ENCODE measurements around the gene ANKS1B. TPM values are rescaled to one million over a fixed set of nuclear protein-coding genes. Genes with fewer than 3 reads are reported as not detected.
"Not testable (repeated sequence)": the region's sequence is repeated elsewhere in the genome, so short reads cannot be mapped to it uniquely, and the experiment has no call there.

The ANKS1B gene
- total and polyA plus RNA-seq, 9 donors = 1.4 to 5.6 (median 2.7) TPM

- no peaks in the 10 kb centered on the region for H3K36me3 ChIP-seq (ENCODE audit: control insufficient read depth, insufficient read depth, low read length)
- DNase-seq = peak; percentile 9
Measured at GRCh38 chr12:99330216-99330615, 654.5 kb downstream of the ANKS1B start.

GRCh38 chr12:99321210-99321609, 663.5 kb downstream of the ANKS1B start:
- H3K4me1 ChIP-seq (ENCODE audit: control insufficient read depth, insufficient read depth, low read length); H3K36me3 ChIP-seq (ENCODE audit: control insufficient read depth, insufficient read depth, low read length); H3K9me3 ChIP-seq (replicated peaks; ENCODE audit: control insufficient read depth, low read depth, low read length); H3K27me3 ChIP-seq (ENCODE audit: control insufficient read depth, insufficient read depth, low read length); H3K27ac ChIP-seq (ENCODE audit: low read length); DNase-seq; H3K4me3 ChIP-seq (ENCODE audit: low read length): not testable (repeated sequence)
- 74% methylated on average over 4 of the region's 9 CpGs for WGBS (ENCODE audit: insufficient coverage)

More at GRCh38 chr12:99330216-99330615, 654.5 kb downstream of the ANKS1B start:
- Histone ChIP-seq H3K4me3 (ENCODE audit: low read length) (no peak overlapping the region), H3K4me1 (ENCODE audit: control insufficient read depth, insufficient read depth, low read length) (no peaks in the 10 kb centered on the region), H3K27me3 (ENCODE audit: control insufficient read depth, insufficient read depth, low read length) (no peaks in the 10 kb centered on the region), H3K27ac (ENCODE audit: low read length) (no peak overlapping the region), H3K9me3 (replicated peaks; ENCODE audit: control insufficient read depth, low read depth, low read length) (no peaks in the 10 kb centered on the region)
- WGBS (ENCODE audit: insufficient coverage) = no CpG with 5 or more reads among the region's 1 CpG

GRCh38 chr12:99311373-99311772, 673.4 kb downstream of the ANKS1B start:
- no peak overlapping the region for H3K4me3 ChIP-seq (ENCODE audit: low read length)
- H3K27me3 ChIP-seq (ENCODE audit: control insufficient read depth, insufficient read depth, low read length) = no peaks in the 10 kb centered on the region
- no CpG with 5 or more reads among the region's 1 CpG for WGBS (ENCODE audit: insufficient coverage)

GRCh38 chr12:99309812-99310211, 674.9 kb downstream of the ANKS1B start:
- H3K36me3 ChIP-seq (ENCODE audit: control insufficient read depth, insufficient read depth, low read length) = no peaks in the 10 kb centered on the region
- no peak for DNase-seq
- H3K4me1 ChIP-seq (ENCODE audit: control insufficient read depth, insufficient read depth, low read length) = no peaks in the 10 kb centered on the region
- no peak overlapping the region for H3K4me3 ChIP-seq (ENCODE audit: low read length)
- WGBS (ENCODE audit: insufficient coverage) = no CpG with 5 or more reads among the region's 2 CpGs
- H3K9me3 ChIP-seq (replicated peaks; ENCODE audit: control insufficient read depth, low read depth, low read length) = no peaks in the 10 kb centered on the region
- H3K27me3 ChIP-seq (ENCODE audit: control insufficient read depth, insufficient read depth, low read length) = no peaks in the 10 kb centered on the region
- H3K27ac ChIP-seq (ENCODE audit: low read length) = no peak overlapping the region

More at GRCh38 chr12:99311373-99311772, 673.4 kb downstream of the ANKS1B start:
- no peaks in the 10 kb centered on the region for H3K4me1 ChIP-seq (ENCODE audit: control insufficient read depth, insufficient read depth, low read length)
- no peaks in the 10 kb centered on the region for H3K9me3 ChIP-seq (replicated peaks; ENCODE audit: control insufficient read depth, low read depth, low read length)
- no peak for DNase-seq
- no peaks in the 10 kb centered on the region for H3K36me3 ChIP-seq (ENCODE audit: control insufficient read depth, insufficient read depth, low read length)
- no peak overlapping the region for H3K27ac ChIP-seq (ENCODE audit: low read length)

GRCh38 chr12:99302874-99303273, 681.9 kb downstream of the ANKS1B start:
- Histone ChIP-seq H3K27me3 (ENCODE audit: control insufficient read depth, insufficient read depth, low read length) (no peaks in the 10 kb centered on the region), H3K4me3 (ENCODE audit: low read length) (no peak overlapping the region), H3K9me3 (replicated peaks; ENCODE audit: control insufficient read depth, low read depth, low read length) (no peaks in the 10 kb centered on the region), H3K36me3 (ENCODE audit: control insufficient read depth, insufficient read depth, low read length) (no peaks in the 10 kb centered on the region), H3K27ac (ENCODE audit: low read length) (no peak overlapping the region), H3K4me1 (ENCODE audit: control insufficient read depth, insufficient read depth, low read length) (no peaks in the 10 kb centered on the region)
- WGBS (ENCODE audit: insufficient coverage) = no CpG with 5 or more reads among the region's 2 CpGs
- DNase-seq = no peak

- WGBS (ENCODE audit: insufficient coverage) = no CpG with 5 or more reads among the region's 1 CpG
- no peak overlapping the region for H3K27ac ChIP-seq (ENCODE audit: low read length)
- no peaks in the 10 kb centered on the region for H3K36me3 ChIP-seq (ENCODE audit: control insufficient read depth, insufficient read depth, low read length)
- DNase-seq = no peak
- no peaks in the 10 kb centered on the region for H3K27me3 ChIP-seq (ENCODE audit: control insufficient read depth, insufficient read depth, low read length)
- H3K4me1 ChIP-seq (ENCODE audit: control insufficient read depth, insufficient read depth, low read length) = no peaks in the 10 kb centered on the region
- H3K9me3 ChIP-seq (replicated peaks; ENCODE audit: control insufficient read depth, low read depth, low read length) = peaks cover 5% of the 10 kb centered on the region
- no peak overlapping the region for H3K4me3 ChIP-seq (ENCODE audit: low read length)
Measured at GRCh38 chr12:99287136-99287535, 697.6 kb downstream of the ANKS1B start.

GRCh38 chr12:99284161-99284560, 700.6 kb downstream of the ANKS1B start:
- Histone ChIP-seq H3K4me1 (ENCODE audit: control insufficient read depth, insufficient read depth, low read length) (no peaks in the 10 kb centered on the region), H3K27me3 (ENCODE audit: control insufficient read depth, insufficient read depth, low read length) (no peaks in the 10 kb centered on the region), H3K9me3 (replicated peaks; ENCODE audit: control insufficient read depth, low read depth, low read length) (peaks cover 5% of the 10 kb centered on the region), H3K4me3 (ENCODE audit: low read length) (no peak overlapping the region), H3K36me3 (ENCODE audit: control insufficient read depth, insufficient read depth, low read length) (no peaks in the 10 kb centered on the region), H3K27ac (ENCODE audit: low read length) (no peak overlapping the region)
- WGBS (ENCODE audit: insufficient coverage) = 91% methylated on average over 1 of the region's 1 CpG
- DNase-seq = no peak

- no peak overlapping the region for H3K4me3 ChIP-seq (ENCODE audit: low read length)
- H3K36me3 ChIP-seq (ENCODE audit: control insufficient read depth, insufficient read depth, low read length) = no peaks in the 10 kb centered on the region
- 70% methylated on average over 3 of the region's 5 CpGs for WGBS (ENCODE audit: insufficient coverage)
- no peak overlapping the region for H3K27ac ChIP-seq (ENCODE audit: low read length)
- H3K4me1 ChIP-seq (ENCODE audit: control insufficient read depth, insufficient read depth, low read length) = no peaks in the 10 kb centered on the region
- H3K9me3 ChIP-seq (replicated peaks; ENCODE audit: control insufficient read depth, low read depth, low read length) = peaks cover 3% of the 10 kb centered on the region
- DNase-seq = no peak
- no peaks in the 10 kb centered on the region for H3K27me3 ChIP-seq (ENCODE audit: control insufficient read depth, insufficient read depth, low read length)
Measured at GRCh38 chr12:99282624-99283023, 702.1 kb downstream of the ANKS1B start.

- 100% methylated on average over 1 of the region's 1 CpG for WGBS (ENCODE audit: insufficient coverage)
- Histone ChIP-seq H3K27me3 (ENCODE audit: control insufficient read depth, insufficient read depth, low read length) (no peaks in the 10 kb centered on the region), H3K27ac (ENCODE audit: low read length) (no peak overlapping the region), H3K4me1 (ENCODE audit: control insufficient read depth, insufficient read depth, low read length) (no peaks in the 10 kb centered on the region), H3K9me3 (replicated peaks; ENCODE audit: control insufficient read depth, low read depth, low read length) (peaks cover 3% of the 10 kb centered on the region), H3K4me3 (ENCODE audit: low read length) (no peak overlapping the region), H3K36me3 (ENCODE audit: control insufficient read depth, insufficient read depth, low read length) (no peaks in the 10 kb centered on the region)
- no peak for DNase-seq
Measured at GRCh38 chr12:99282086-99282485, 702.6 kb downstream of the ANKS1B start.

- no peak for DNase-seq
- Histone ChIP-seq H3K36me3 (ENCODE audit: control insufficient read depth, insufficient read depth, low read length) (no peaks in the 10 kb centered on the region), H3K4me3 (ENCODE audit: low read length) (no peak overlapping the region), H3K27me3 (ENCODE audit: control insufficient read depth, insufficient read depth, low read length) (no peaks in the 10 kb centered on the region), H3K9me3 (replicated peaks; ENCODE audit: control insufficient read depth, low read depth, low read length) (peaks cover 2% of the 10 kb centered on the region), H3K4me1 (ENCODE audit: control insufficient read depth, insufficient read depth, low read length) (no peaks in the 10 kb centered on the region), H3K27ac (ENCODE audit: low read length) (no peak overlapping the region)
- WGBS (ENCODE audit: insufficient coverage) = no CpG with 5 or more reads among the region's 2 CpGs
Measured at GRCh38 chr12:99281277-99281676, 703.5 kb downstream of the ANKS1B start.

- H3K4me1 ChIP-seq (ENCODE audit: control insufficient read depth, insufficient read depth, low read length) = no peaks in the 10 kb centered on the region
- no peak overlapping the region for H3K4me3 ChIP-seq (ENCODE audit: low read length)
- no peaks in the 10 kb centered on the region for H3K36me3 ChIP-seq (ENCODE audit: control insufficient read depth, insufficient read depth, low read length)
- H3K27ac ChIP-seq (ENCODE audit: low read length) = no peak overlapping the region
- WGBS (ENCODE audit: insufficient coverage) = 86% methylated on average over 1 of the region's 2 CpGs
- peaks cover 2% of the 10 kb centered on the region for H3K9me3 ChIP-seq (replicated peaks; ENCODE audit: control insufficient read depth, low read depth, low read length)
- H3K27me3 ChIP-seq (ENCODE audit: control insufficient read depth, insufficient read depth, low read length) = no peaks in the 10 kb centered on the region
- DNase-seq = no peak
Measured at GRCh38 chr12:99278899-99279298, 705.8 kb downstream of the ANKS1B start.

Measured in muscle of leg (tissue), 11 donors.